D341Med (cell line): ENCODE data around the gene ISG20L2.

Experiments used
- DNase-seq: peaks from one replicate; pipeline ENCODE4 v3.0.0; 2012; ENCODE audit warnings: low spot score

Gene ISG20L2

GRCh38 chr1:156752843-156753482 lies 24.4 kb upstream of the ISG20L2 start:
- DNase-seq, result no peak

GRCh38 chr1:156751757-156752481 lies 23.4 kb upstream of the ISG20L2 start:
- DNase-seq, result peak; percentile 96

- no peak for DNase-seq
These were observed 22.8 kb upstream of the ISG20L2 start, which contains the start of gene HDGF for GRCh38 chr1:156751451-156751756. TSS of gene HDGF (minus strand) at chr1:156751675. CDS start at chr1:156751429, 246 bp downstream.

GRCh38 chr1:156750711-156751450 lies 22.3 kb upstream of the ISG20L2 start:
- DNase-seq, result no peak

- no peak for DNase-seq
These were observed 21.7 kb upstream of the ISG20L2 start for GRCh38 chr1:156750191-156750672.

- DNase-seq, result no peak
These were observed 21.0 kb upstream of the ISG20L2 start for GRCh38 chr1:156749419-156750118.

- no peak for DNase-seq
These were observed 20.3 kb upstream of the ISG20L2 start for GRCh38 chr1:156748670-156749418.

GRCh38 chr1:156747742-156748669 lies 19.4 kb upstream of the ISG20L2 start:
- DNase-seq, result no peak

GRCh38 chr1:156746728-156747631 lies 18.4 kb upstream of the ISG20L2 start:
- DNase-seq, result peak; percentile 87

GRCh38 chr1:156746406-156746727 lies 17.8 kb upstream of the ISG20L2 start:
- DNase-seq, result no peak

GRCh38 chr1:156745881-156746280 lies 17.3 kb upstream of the ISG20L2 start:
- no peak for DNase-seq

- DNase-seq, result no peak
These were observed 16.3 kb upstream of the ISG20L2 start for GRCh38 chr1:156744786-156745419.

GRCh38 chr1:156744344-156744743 lies 15.8 kb upstream of the ISG20L2 start:
- no peak for DNase-seq

- DNase-seq, result no peak
These were observed 15.1 kb upstream of the ISG20L2 start for GRCh38 chr1:156743367-156744302.

GRCh38 chr1:156742801-156743200 lies 14.2 kb upstream of the ISG20L2 start:
- DNase-seq, result no peak

- DNase-seq, result no peak
These were observed 13.5 kb upstream of the ISG20L2 start for GRCh38 chr1:156742017-156742416.

GRCh38 chr1:156741481-156741983 lies 13.0 kb upstream of the ISG20L2 start:
- no peak for DNase-seq
